Natural killer cell (primary cell): Measurements from ENCODE around the gene SPATS2L. TPM values are rescaled to one million over a fixed set of nuclear protein-coding genes. Genes with fewer than 3 reads are reported as not detected.

ENCODE experiments used
- ATAC-seq, 3 donors: fragments of 150-1000 bp in 2 of 3; fragments of 200-7000 bp in 1 of 3; cut with Tn5 transposase; 1 replicate in 1 of 3; 2 replicates in 2 of 3; pipeline ENCODE4 v1.10.0; 2021; ENCODE audit warnings: mild to moderate bottlenecking in 2 of 3, moderate library complexity in 2 of 3
- DNase-seq, 2 donors: peaks; one replicate each; pipeline versions ENCODE4 v3.0.0 to v3.0.0-alpha.2; 2013 to 2021; ENCODE audit warnings: mixed read lengths in 1 of 2
- H3K27ac ChIP-seq: one replicate; pipeline ENCODE4 v1.5.1; 2013; ENCODE audit warnings: mild to moderate bottlenecking, low read length
- H3K27me3 ChIP-seq: one replicate; pipeline ENCODE4 v1.6.1; 2013; ENCODE audit warnings: low read length; ENCODE audit not compliant: control insufficient read depth, insufficient read depth
- H3K36me3 ChIP-seq: one replicate; pipeline ENCODE4 v1.6.1; 2013; ENCODE audit warnings: low read length; ENCODE audit not compliant: control insufficient read depth, insufficient read depth
- H3K4me1 ChIP-seq: one replicate; pipeline ENCODE4 v1.6.1; 2013; ENCODE audit warnings: low read length; ENCODE audit not compliant: control insufficient read depth, insufficient read depth
- H3K4me3 ChIP-seq: one replicate; pipeline ENCODE4 v1.5.1; 2013; ENCODE audit warnings: low read length
- H3K9me3 ChIP-seq: one replicate; pipeline ENCODE4 v1.6.1; 2013; ENCODE audit warnings: low read length; ENCODE audit not compliant: control insufficient read depth, insufficient read depth
- H3K27ac Mint-ChIP-seq, 2 donors: one replicate each; pipeline ENCODE4 v1.8.0; 2022; ENCODE audit warnings: mild to moderate bottlenecking in 2 of 2, mixed read lengths in 2 of 2, moderate library complexity in 1 of 2
- H3K27me3 Mint-ChIP-seq, 2 donors: one replicate each; pipeline ENCODE4 v1.8.0; 2022; ENCODE audit warnings: low read depth in 2 of 2, mixed read lengths in 2 of 2
- H3K36me3 Mint-ChIP-seq: one replicate; pipeline ENCODE4 v1.8.0; 2022; ENCODE audit warnings: mixed read lengths
- H3K4me1 Mint-ChIP-seq, 2 donors: one replicate each; pipeline ENCODE4 v1.8.0; 2022; ENCODE audit warnings: mixed read lengths in 2 of 2
- H3K4me3 Mint-ChIP-seq: one replicate; pipeline ENCODE4 v1.8.0; 2022; ENCODE audit warnings: mild to moderate bottlenecking, moderate library complexity, mixed read lengths
- H3K9me3 Mint-ChIP-seq, 2 donors: one replicate each; pipeline ENCODE4 v1.8.0; 2022; ENCODE audit warnings: mixed read lengths in 2 of 2
- WGBS: methylation state at CpG from one replicate; pipeline ENCODE4 v1.1.7; 2013; ENCODE audit warnings: missing lambda C conversion rate; ENCODE audit not compliant: insufficient coverage; 5-methylcytosine and 5-hydroxymethylcytosine counted together
- intact Hi-C: fragments of 100-400 bp; cut with micrococcal nuclease; formaldehyde crosslinking; loops from one replicate; pipeline ENCODE4 v1.14.2; 2022
- total RNA-seq, 4 donors: library from RNA; stranded (reverse); fragments of 120-200 nt in 1 of 4; gene quantifications; one replicate each; pipeline versions ENCODE4 v1.2.3 to v1.2.4, GENCODE V29; 2013 to 2022
- TF ChIP-seq, protein P1 (sequence below): fragments of 200-600 bp; IDR thresholded peaks from one replicate; pipeline ENCODE4 v1.8.0; 2022; ENCODE audit warnings: antibody characterized with exemption

The SPATS2L gene
- total RNA-seq, 3 donors from 2014 or later (not counting 1 experiment from before 2014, with no cell fraction given), result 3.8 to 10.9 (median 4.4) TPM

DNA sequence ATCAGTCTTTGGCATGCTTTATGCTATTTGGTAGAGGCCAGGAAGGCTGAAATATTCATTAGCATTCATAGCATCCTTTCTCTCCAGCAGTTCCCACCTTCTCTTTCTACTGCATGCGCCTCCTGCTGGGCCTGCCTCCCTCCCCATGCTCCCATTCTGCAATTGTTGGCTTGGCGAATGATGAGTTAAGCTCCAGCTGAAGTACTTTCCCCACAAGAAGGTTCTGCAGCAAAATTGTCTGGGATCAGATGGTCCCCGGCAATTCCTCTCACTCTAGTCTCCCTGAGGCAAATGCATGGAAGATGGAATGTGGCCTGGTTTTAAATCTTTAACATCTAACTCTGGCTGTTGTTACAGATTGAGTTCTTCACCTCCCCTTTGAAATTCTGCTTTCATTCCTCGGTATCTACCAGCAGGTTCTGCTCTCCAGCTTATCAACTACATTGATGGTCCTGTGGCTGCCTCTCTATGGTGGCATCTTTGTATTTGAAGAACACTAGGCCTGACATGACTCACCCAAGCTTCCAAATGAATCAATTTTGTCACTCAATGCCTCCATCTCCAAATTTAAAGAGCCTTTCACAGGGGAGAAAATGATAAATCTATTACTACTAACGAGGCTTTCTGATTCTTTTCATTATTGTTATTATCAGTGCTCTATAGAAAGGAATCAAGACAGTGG is 147.5 kb downstream of the SPATS2L start:
- Histone ChIP-seq H3K9me3 (no peaks in the 10 kb centered on the region), H3K4me1 (peaks cover 9% of the 10 kb centered on the region), H3K36me3 (no peaks in the 10 kb centered on the region), H3K4me3 (no peak overlapping the region), H3K27ac (no peak overlapping the region), H3K27me3 (no peaks in the 10 kb centered on the region)
- WGBS, result 72% methylated on average over 4 of the region's 5 CpGs
- Mint-ChIP-seq H3K4me3 (no peak overlapping the region), H3K27ac (no peak overlapping the region), H3K27me3 (no peaks in the 10 kb centered on the region), H3K9me3 (no peaks in the 10 kb centered on the region), H3K36me3 (no peaks in the 10 kb centered on the region), H3K4me1 (no peaks in the 10 kb centered on the region)
- TF ChIP-seq, protein P1, sequence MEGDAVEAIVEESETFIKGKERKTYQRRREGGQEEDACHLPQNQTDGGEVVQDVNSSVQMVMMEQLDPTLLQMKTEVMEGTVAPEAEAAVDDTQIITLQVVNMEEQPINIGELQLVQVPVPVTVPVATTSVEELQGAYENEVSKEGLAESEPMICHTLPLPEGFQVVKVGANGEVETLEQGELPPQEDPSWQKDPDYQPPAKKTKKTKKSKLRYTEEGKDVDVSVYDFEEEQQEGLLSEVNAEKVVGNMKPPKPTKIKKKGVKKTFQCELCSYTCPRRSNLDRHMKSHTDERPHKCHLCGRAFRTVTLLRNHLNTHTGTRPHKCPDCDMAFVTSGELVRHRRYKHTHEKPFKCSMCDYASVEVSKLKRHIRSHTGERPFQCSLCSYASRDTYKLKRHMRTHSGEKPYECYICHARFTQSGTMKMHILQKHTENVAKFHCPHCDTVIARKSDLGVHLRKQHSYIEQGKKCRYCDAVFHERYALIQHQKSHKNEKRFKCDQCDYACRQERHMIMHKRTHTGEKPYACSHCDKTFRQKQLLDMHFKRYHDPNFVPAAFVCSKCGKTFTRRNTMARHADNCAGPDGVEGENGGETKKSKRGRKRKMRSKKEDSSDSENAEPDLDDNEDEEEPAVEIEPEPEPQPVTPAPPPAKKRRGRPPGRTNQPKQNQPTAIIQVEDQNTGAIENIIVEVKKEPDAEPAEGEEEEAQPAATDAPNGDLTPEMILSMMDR, result no peak
- intact Hi-C loops, result no loop called here
- DNase-seq (no peak), ATAC-seq (no peak)

DNA sequence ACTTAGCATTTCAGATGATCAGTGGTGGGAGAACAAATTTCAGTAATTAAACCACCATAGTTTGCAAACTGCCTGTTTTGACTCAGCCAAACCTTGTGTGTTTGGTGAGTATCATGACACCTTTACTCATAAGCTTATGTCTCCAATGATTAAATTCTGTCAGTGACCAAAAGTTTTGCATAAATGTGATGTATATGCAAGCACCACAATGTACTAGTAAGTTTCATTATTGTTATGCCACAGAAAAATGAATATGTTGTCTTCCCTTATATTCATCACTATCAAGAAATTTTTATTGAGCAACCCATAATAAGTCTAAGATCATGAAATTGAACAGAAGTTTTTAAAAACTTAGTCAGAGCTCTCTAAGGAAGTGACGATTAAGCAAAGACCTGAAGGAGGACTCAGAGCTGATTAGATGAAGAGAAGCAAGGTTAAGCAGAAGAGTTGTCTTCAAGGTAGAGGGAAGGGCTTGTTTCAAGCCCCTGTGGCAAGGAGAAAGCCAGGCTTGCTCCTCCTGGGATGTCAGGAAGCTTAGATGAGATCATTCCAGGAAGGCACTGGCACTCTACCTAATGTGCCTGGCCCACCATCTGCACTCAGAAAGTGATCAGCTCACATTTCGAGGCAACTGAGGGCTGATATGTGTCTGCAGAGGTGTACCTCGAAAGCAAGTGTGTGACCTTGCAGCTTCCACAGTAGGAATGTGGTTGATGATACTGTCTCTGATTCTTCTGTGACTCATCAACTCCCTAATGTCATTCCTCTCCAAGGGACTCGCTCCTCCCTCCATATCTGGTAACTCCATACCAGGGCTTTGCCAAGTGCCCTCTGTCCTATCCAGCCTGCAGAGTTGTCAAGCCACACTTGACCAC is 148.7 kb downstream of the SPATS2L start:
- H3K27me3 Mint-ChIP-seq, result no peaks in the 10 kb centered on the region

DNA sequence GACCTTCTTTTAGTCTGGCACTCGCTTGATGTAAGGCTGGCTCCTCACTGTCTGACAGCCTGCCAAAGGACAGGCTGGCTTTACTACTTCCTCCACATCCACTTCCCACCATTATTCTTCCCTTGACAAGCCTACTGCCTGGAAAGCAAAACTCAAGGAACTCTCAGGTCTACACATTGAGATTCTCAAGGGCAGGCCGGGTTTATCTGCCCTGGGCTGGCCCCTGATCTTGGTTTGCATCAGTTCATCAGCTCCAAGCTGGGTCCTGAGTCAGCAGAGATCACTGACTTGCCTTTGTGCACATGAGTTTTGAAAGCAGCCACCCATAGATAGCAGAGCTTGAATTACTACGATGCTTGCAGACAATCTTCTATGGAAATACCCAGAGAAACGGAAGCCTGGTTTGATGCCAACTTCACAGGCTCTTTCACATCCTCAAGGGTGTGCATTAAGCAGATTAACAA is 149.5 kb downstream of the SPATS2L start:
- 30% methylated on average over 4 of the region's 4 CpGs for WGBS
- H3K36me3 Mint-ChIP-seq, result no peaks in the 10 kb centered on the region
- H3K4me3 Mint-ChIP-seq, result no peak overlapping the region
- intact Hi-C loops, result no loop called here
- no peak for ATAC-seq
- peaks cover 9% of the 10 kb centered on the region for H3K4me1 ChIP-seq
- no peak overlapping the region for H3K4me3 ChIP-seq
- no peaks in the 10 kb centered on the region for H3K27me3 ChIP-seq
- H3K27ac ChIP-seq, result no peak overlapping the region
- no peaks in the 10 kb centered on the region for H3K9me3 Mint-ChIP-seq
- DNase-seq, result peak in 1 of 2 donors; percentile 39
- H3K27me3 Mint-ChIP-seq, result no peaks in the 10 kb centered on the region
- TF ChIP-seq, protein P1, result no peak
- H3K36me3 ChIP-seq, result no peaks in the 10 kb centered on the region
- H3K27ac Mint-ChIP-seq, result no peak overlapping the region
- H3K9me3 ChIP-seq, result no peaks in the 10 kb centered on the region
- H3K4me1 Mint-ChIP-seq, result no peaks in the 10 kb centered on the region

More for the DNA sequence above, 148.7 kb downstream of the SPATS2L start:
- DNase-seq (no peak), ATAC-seq (no peak)
- no peak overlapping the region for H3K4me3 Mint-ChIP-seq
- Histone ChIP-seq H3K4me1 (peaks cover 9% of the 10 kb centered on the region), H3K4me3 (no peak overlapping the region), H3K27ac (no peak overlapping the region), H3K36me3 (no peaks in the 10 kb centered on the region), H3K27me3 (no peaks in the 10 kb centered on the region), H3K9me3 (no peaks in the 10 kb centered on the region)
- no peaks in the 10 kb centered on the region for H3K4me1 Mint-ChIP-seq
- no peak overlapping the region for H3K27ac Mint-ChIP-seq
- TF ChIP-seq, protein P1, result no peak
- WGBS, result 78% methylated on average over 4 of the region's 4 CpGs
- H3K36me3 Mint-ChIP-seq, result no peaks in the 10 kb centered on the region
- H3K9me3 Mint-ChIP-seq, result no peaks in the 10 kb centered on the region
- intact Hi-C loops, result no loop called here
